Measurements from ENCODE around the gene ABCA7. TPM values are rescaled to one million over a fixed set of nuclear protein-coding genes. Genes with fewer than 3 reads are reported as not detected.

ABCA7 gene
- total RNA-seq, 2 experiments from 2014 or later, result 9.8 to 11.2 TPM

DNA sequence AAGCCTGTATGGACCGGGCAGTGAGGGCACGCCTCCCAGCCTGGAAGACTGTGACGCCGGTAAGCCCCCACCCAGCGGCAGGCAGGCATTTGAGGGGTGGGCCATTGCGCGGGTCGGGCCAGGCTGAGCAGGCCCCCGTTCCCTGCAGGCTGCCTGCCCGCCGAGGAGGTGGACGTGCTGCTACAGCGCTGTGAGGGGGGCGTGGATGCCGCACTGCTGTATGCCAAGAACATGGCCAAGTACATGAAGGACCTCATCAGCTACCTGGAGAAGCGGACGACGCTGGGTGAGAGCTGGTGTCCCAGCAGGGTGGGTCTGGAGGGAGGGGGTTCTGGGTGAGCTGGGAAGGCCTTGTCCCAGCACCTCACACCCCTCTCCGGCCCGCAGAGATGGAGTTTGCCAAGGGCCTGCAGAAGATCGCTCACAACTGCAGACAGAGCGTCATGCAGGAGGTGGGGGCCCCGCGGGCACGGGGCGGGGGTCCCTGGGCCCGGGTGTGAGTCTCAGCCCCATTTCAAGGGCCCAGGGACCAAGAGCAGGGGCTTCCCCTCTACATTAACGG lies 34.1 kb downstream of the ABCA7 start:
- no peak for DNase-seq
- Mint-ChIP-seq H3K9me3 (no peaks in the 10 kb centered on the region), H3K4me1 (peaks cover 52% of the 10 kb centered on the region), H3K36me3 (peaks cover 60% of the 10 kb centered on the region), H3K27ac (no peak overlapping the region), H3K27me3 (no peaks in the 10 kb centered on the region), H3K4me3 (peak overlapping the region; percentile 55)

DNA sequence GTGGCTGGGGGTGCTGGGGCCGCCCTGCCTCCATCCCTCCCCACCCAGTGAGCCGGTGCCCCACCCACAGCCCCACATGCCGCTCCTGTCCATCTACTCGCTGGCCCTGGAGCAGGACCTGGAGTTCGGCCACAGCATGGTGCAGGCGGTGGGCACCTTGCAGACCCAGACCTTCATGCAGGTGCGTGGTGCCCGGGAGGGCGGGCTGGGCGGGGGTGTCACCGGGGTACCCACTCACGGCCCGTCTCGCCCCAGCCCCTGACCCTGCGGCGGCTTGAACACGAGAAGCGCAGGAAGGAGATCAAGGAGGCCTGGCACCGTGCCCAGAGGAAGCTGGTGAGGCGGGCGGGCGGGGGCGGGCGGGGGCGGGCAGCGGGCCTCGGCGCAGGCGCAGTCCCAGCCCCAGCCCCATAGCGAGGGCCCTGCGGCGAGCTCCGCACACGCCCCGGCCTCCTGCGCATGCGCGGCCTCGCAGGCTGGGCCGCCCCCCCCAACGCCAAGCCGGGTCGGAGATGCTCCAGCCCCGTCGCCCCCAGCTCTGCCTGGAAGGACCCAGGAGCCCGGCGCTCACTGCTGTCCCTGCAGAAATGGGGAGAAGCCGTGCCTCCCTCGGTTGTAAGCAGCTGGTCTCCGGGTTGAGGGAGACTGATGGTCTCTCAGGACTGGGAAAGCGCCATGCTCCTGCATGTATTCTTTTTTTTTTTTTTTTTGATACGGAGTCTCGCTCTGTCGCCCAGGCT lies 34.8 kb downstream of the ABCA7 start:
- peaks cover 57% of the 10 kb centered on the region for H3K36me3 Mint-ChIP-seq
- H3K4me1 Mint-ChIP-seq, result peaks cover 48% of the 10 kb centered on the region
- H3K4me3 Mint-ChIP-seq, result peak overlapping the region; percentile 42
- no peaks in the 10 kb centered on the region for H3K27me3 Mint-ChIP-seq
- no peak overlapping the region for H3K27ac Mint-ChIP-seq
- no peaks in the 10 kb centered on the region for H3K9me3 Mint-ChIP-seq
- DNase-seq, result peak; percentile 83

DNA sequence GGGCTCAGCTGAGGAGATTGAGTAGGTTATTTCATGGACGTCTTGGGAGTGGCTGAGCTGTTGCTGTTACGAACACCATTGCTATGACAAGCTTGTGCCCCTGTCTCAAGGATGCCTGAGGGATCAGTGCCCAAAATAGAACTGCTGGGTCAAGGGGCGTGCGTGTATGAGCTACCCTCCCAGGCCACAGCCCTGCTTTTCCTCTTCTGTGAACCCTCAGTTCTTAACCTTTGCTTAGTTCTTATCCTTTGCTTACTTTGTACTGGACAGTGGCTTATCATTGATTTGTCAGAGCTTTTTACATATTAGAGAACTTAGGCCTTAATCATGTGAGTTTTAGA lies 36.1 kb downstream of the ABCA7 start:
- Mint-ChIP-seq H3K4me1 (peaks cover 51% of the 10 kb centered on the region), H3K27ac (peak overlapping the region; percentile 80), H3K27me3 (no peaks in the 10 kb centered on the region), H3K36me3 (peaks cover 62% of the 10 kb centered on the region), H3K9me3 (no peaks in the 10 kb centered on the region), H3K4me3 (peak overlapping the region; percentile 42)
- no peak for DNase-seq

DNA sequence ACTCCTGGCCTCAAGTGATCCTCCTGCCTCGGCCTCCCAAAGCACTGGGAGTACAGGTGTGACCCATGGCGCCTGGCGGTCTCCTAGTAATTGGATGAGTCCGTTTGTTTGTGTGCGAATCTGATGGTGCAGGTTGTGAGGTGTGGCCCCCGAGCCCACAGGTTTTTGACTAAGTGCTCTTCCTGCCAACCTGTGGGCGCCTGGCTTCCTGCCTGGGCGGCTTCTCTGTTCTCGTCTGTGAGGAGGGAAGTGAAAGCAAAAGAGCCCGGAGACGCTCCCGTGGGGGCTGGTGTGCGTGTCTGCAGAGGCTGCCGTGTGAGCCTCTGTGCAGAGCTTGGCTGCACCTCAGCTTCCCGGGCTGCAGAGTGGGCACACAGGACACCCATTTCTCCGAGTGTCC lies 37.0 kb downstream of the ABCA7 start:
- Mint-ChIP-seq H3K9me3 (no peaks in the 10 kb centered on the region), H3K27me3 (no peaks in the 10 kb centered on the region), H3K36me3 (peaks cover 60% of the 10 kb centered on the region), H3K4me1 (peaks cover 47% of the 10 kb centered on the region), H3K27ac (peak overlapping the region; percentile 86), H3K4me3 (peak overlapping the region; percentile 70)
- DNase-seq, result peak; percentile 95

DNA sequence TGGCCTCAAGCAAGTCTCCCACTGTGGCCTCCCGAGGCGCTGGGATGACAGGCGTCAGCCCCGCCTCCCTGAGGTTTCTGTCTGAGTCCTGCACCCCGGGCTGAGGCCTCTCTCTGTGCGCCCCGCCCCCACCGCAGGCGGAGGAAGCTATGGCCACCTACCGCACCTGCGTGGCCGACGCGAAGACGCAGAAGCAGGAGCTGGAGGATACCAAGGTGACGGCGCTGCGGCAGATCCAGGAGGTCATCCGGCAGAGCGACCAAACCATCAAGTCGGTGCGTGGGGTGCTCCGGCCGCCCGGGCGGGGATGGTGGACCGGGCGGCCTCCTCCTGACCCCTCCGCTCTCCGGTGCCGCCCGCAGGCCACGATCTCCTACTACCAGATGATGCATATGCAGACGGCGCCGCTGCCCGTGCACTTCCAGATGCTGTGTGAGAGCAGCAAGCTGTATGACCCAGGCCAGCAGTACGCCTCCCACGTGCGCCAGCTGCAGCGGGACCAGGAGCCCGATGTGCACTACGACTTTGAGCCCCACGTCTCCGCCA lies 39.7 kb downstream of the ABCA7 start:
- Mint-ChIP-seq H3K27me3 (no peaks in the 10 kb centered on the region), H3K36me3 (peaks cover 57% of the 10 kb centered on the region), H3K4me1 (peaks cover 41% of the 10 kb centered on the region), H3K4me3 (peak overlapping the region; percentile 34), H3K9me3 (no peaks in the 10 kb centered on the region), H3K27ac (peak overlapping the region; percentile 68)
- peak; percentile 87 for DNase-seq

DNA sequence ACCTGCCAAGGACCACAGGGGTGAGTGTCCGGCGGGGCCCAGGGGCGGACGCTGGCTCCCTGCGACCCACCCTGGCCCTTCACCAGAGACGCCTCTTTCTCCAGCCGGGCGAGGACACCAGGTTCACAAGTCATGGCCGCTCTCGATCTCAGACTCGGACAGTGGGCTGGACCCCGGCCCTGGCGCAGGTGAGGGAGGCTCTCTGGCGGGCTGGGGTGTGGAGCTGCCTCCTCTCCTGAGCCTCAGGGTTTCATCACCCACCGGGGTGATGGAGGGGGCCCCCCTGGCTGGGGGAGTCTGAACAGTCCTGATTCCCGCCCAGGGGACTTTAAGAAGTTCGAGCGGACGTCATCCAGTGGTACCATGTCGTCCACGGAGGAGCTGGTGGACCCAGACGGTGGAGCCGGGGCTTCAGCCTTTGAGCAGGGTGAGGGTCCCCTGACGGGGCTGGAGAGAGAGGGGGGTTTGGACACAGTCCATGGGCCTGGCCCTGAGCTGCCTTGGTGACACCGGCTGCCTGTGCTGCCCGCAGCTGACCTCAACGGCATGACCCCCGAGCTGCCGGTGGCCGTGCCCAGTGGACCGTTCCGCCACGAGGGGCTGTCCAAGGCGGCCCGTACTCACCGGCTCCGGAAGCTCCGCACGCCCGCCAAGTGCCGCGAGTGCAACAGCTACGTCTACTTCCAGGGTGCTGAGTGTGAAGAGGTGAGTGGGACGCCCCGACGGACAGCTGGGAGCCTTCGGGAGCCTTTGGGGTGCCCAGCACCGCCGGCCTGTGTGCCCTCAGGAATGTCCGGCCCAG lies 40.7 kb downstream of the ABCA7 start:
- peak overlapping the region; percentile 25 for H3K27ac Mint-ChIP-seq
- peaks cover 4% of the 10 kb centered on the region for H3K27me3 Mint-ChIP-seq
- peaks cover 45% of the 10 kb centered on the region for H3K4me1 Mint-ChIP-seq
- H3K9me3 Mint-ChIP-seq, result no peaks in the 10 kb centered on the region
- H3K4me3 Mint-ChIP-seq, result peak overlapping the region; percentile 14
- peaks cover 62% of the 10 kb centered on the region for H3K36me3 Mint-ChIP-seq
- DNase-seq, result no peak

DNA sequence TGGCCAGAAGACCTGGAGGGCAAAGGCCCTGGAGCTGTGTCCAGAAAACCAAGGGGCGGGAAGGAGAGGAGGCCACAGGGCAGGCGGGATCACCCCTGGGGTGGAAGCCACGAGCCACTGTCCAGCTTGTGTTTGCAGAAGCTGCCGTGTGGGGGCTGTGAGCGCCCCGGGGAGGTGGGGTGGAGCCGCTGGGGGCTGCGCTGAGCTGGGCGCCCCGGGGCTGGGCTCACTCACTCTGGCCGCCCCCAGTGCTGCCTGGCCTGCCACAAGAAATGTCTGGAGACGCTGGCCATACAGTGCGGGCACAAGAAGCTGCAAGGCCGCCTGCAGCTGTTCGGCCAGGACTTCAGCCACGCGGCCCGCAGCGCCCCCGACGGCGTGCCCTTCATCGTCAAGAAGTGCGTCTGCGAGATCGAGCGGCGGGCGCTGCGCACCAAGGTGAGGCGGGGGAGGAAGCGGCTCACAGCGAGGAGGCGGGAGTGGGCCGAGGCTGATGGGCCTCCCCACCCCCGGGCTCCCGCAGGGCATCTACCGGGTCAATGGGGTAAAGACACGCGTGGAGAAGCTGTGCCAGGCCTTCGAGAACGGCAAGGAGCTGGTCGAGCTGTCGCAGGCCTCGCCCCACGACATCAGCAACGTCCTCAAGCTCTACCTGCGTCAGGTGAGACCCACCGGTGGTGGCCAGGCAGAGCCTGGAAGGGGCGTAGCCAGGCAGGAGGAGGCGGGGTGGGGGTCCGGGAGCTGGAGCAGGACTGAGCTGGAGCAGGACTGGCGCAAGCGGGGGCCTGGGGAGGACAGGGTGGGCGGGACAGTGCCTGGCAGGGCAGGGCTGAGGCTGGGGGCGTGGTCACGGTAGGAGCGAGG lies 41.6 kb downstream of the ABCA7 start:
- no peaks in the 10 kb centered on the region for H3K9me3 Mint-ChIP-seq
- peaks cover 38% of the 10 kb centered on the region for H3K4me1 Mint-ChIP-seq
- no peak overlapping the region for H3K27ac Mint-ChIP-seq
- H3K27me3 Mint-ChIP-seq, result peaks cover 4% of the 10 kb centered on the region
- DNase-seq, result no peak
- H3K4me3 Mint-ChIP-seq, result peak overlapping the region; percentile 14
- peaks cover 57% of the 10 kb centered on the region for H3K36me3 Mint-ChIP-seq

DNA sequence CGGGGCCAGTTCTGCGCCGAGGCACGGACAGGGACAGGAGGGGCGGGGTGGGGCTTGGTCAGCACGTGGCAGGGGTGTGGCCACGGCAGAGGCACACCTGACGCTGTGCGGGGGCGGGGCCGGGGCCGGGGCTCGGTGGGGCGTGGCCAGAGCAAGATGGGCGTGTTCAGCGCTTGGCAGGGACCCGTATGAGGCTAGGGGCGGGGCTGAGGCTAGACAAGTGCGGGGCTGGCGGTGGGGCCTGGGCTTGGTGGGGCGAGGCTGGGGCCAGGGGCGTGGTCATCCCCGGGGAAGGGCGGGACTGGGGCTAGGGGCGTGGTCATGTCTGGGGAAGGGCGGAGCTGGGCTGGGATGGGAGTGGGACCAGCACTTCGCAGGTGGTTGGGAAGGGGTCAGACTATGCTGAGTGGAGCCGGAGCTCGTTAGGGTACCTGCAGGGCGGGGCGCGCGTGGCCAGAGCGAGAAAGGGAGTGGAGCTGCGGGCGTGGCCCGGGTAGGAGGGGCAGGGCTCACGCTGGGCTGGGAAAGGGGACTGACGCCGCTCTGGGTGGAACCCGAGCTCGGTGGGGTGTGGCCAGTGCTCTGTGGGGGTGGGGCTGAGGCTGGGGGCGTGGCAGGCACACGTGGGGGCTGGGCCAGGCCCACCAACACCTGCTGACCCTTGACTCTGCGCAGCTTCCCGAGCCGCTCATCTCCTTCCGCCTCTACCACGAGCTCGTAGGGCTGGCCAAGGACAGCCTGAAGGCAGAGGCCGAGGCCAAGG lies 42.4 kb downstream of the ABCA7 start:
- peak; percentile 86 for DNase-seq
- peaks cover 4% of the 10 kb centered on the region for H3K27me3 Mint-ChIP-seq
- peaks cover 33% of the 10 kb centered on the region for H3K4me1 Mint-ChIP-seq
- H3K27ac Mint-ChIP-seq, result peak overlapping the region; percentile 21
- peaks cover 52% of the 10 kb centered on the region for H3K36me3 Mint-ChIP-seq
- no peaks in the 10 kb centered on the region for H3K9me3 Mint-ChIP-seq
- no peak overlapping the region for H3K4me3 Mint-ChIP-seq

DNA sequence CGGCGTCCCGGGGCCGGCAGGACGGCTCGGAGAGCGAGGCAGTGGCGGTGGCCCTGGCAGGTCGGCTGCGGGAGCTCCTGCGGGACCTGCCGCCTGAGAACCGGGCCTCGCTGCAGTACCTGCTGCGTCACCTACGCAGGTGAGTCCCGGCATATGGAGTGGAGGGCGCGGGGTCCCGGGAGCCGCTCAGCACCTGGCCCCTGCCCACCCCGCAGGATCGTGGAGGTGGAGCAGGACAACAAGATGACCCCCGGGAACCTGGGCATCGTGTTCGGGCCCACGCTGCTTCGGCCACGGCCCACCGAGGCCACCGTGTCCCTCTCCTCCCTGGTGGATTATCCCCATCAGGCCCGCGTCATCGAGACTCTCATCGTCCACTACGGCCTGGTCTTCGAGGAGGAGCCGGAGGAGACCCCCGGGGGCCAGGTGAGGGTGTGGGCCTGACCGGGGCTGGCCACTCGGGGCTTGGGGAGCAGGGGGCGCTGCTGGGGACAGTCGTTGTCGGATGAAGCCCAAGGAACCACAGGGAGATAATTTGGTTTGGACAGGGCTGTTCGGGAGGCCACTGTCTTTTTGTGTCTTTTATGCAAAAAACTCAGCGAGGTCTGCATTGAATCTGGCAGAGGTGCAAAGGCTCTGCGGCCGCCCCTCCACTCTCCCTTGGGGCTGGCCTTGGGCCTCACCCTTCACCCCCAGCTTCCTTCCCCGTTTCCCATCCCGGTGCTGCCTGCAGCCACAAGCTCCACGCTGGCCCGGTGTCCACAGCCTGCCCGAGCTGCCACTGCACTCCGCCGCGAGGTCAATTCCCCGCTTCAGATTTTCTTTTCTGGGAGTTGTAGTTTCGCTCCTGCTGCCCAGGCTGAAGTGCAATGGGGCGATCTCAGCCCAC lies 43.3 kb downstream of the ABCA7 start:
- Mint-ChIP-seq H3K36me3 (peaks cover 48% of the 10 kb centered on the region), H3K4me3 (no peak overlapping the region), H3K9me3 (no peaks in the 10 kb centered on the region), H3K27ac (no peak overlapping the region), H3K4me1 (peaks cover 34% of the 10 kb centered on the region), H3K27me3 (peaks cover 4% of the 10 kb centered on the region)
- DNase-seq, result no peak

DNA sequence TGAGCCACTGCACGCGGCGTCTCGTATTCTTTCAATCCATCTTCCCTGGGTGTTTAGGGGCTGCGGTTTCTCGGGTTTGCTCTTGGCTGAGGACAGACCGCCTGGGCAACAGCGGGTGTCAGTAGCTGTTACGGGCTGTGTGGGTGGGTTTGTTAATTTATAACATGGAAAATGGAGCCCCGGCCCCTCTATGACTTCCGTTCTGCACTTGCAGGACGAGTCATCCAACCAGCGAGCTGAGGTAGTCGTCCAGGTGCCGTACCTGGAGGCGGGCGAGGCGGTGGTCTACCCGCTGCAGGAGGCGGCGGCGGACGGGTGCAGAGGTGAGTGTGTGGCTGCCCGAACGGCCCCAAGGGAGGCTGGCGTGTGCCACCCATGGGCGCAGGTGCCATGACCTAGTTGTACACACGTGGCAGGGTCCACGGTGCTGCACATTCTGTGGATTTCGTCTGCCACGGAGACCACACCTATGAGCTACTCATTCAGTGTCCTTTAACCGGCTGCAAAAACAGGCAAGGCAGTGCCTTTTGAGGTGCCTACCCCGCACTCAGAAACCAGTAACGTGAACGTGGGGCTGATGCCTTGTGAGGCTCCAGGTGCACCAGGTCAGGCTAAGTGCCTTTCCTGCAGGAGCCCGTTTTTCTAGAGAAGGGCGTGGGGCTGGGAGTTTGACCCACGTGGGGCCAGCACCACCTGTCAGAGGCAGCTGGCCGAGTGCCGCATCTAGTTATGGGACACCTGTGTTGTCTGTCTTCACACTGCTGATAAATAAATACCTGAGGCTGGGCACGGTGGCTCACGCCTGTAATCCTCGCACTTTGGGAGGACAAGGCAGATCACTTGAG lies 44.3 kb downstream of the ABCA7 start:
- Mint-ChIP-seq H3K36me3 (peaks cover 53% of the 10 kb centered on the region), H3K27me3 (peaks cover 4% of the 10 kb centered on the region), H3K4me3 (no peak overlapping the region), H3K27ac (peak overlapping the region; percentile 77), H3K9me3 (no peaks in the 10 kb centered on the region), H3K4me1 (peaks cover 40% of the 10 kb centered on the region)
- peak; percentile 54 for DNase-seq

DNA sequence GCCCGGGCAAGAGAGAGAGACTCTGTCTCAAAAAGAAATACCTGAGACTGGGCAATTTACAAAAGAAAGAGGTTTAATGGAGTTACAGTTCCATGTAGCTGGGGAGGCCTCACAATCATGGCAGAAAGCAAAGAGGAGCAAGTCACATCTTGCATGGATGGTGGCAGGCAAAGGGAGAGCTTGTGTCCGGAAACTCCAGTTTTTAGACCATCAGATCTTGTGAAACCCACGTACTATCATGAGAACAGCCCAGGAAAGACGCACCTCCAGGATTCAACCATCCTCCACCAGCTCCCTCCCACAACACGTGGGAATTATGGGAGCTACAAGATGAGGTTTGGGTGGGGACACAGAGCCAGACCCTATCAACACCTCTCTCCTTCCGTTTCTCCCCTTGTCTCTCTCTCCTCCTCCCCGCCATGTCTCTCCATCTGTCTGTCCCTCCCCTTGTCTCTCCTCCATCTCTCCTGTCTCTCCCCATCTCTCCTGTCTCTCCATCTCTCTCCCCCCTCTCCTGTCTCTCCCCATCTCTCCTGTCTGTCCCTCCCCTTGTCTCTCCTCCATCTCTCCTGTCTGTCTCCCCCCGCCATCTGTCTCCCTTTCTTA lies 45.2 kb downstream of the ABCA7 start:
- Mint-ChIP-seq H3K27ac (peak overlapping the region; percentile 77), H3K27me3 (peaks cover 4% of the 10 kb centered on the region), H3K9me3 (no peaks in the 10 kb centered on the region), H3K4me3 (no peak overlapping the region), H3K4me1 (peaks cover 38% of the 10 kb centered on the region), H3K36me3 (peaks cover 48% of the 10 kb centered on the region)
- no peak for DNase-seq

DNA sequence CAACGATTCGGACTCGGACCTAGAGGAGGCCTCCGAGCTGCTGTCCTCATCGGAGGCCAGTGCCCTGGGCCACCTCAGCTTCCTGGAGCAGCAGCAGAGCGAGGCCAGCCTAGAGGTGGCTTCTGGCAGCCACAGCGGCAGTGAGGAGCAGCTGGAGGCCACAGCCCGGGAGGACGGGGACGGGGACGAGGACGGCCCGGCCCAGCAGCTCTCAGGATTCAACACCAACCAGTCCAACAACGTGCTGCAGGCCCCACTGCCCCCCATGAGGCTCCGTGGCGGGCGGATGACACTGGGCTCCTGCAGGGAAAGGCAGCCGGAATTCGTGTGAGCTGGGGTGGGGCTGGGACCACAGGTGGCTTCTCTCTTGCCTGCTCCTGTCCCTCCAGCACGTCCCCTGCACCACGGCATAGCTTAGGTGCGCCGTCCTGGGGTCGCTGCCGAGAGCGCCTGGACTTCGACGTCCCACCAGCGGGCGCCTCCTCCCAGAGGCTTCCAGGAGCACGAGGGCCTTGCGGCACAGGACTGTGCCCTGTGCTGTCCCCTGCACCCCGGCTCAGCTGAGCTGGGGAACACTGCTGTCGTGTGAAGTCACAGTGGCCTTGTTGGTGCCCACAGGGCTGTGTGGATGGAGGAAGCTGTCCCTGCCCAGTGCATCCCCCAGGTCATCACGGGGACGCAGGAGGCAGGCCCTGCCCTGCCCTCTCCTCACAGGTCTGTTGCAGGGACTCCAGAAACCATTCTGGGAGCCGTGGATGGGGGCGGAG lies 46.0 kb downstream of the ABCA7 start:
- Mint-ChIP-seq H3K27me3 (peaks cover 4% of the 10 kb centered on the region), H3K4me1 (peaks cover 40% of the 10 kb centered on the region), H3K9me3 (no peaks in the 10 kb centered on the region), H3K36me3 (peaks cover 48% of the 10 kb centered on the region), H3K4me3 (no peak overlapping the region), H3K27ac (peak overlapping the region; percentile 58)
- DNase-seq, result no peak

Measured in activated naive CD8-positive, alpha-beta T cell treated with anti-CD3 and anti-CD28 coated beads for 36 hours (primary cell).